Mucosa of descending colon (tissue), 3 donors: ENCODE data around the gene NHEJ1. TPM values are rescaled to one million over a fixed set of nuclear protein-coding genes. Genes with fewer than 3 reads are reported as not detected.

Experiments used
- ATAC-seq: fragments of 200-7000 bp; cut with Tn5 transposase; one replicate; pipeline ENCODE4 v1.9.1; 2020; ENCODE audit warnings: mild to moderate bottlenecking, moderate library complexity
- DNase-seq, 3 donors: peaks; one replicate each; pipeline ENCODE4 v3.0.0-alpha.2; 2020
- H3K36me3 ChIP-seq: fragments of 200-600 bp; one replicate; pipeline ENCODE4 v1.8.0; 2021; ENCODE audit warnings: low read depth, mild to moderate bottlenecking
- H3K4me1 ChIP-seq: fragments of 200-600 bp; one replicate; pipeline ENCODE4 v1.8.0; 2021; ENCODE audit warnings: low read depth, mild to moderate bottlenecking
- H3K4me3 ChIP-seq: fragments of 200-600 bp; one replicate; pipeline ENCODE4 v1.8.0; 2021; ENCODE audit warnings: mild to moderate bottlenecking
- H3K9me3 ChIP-seq: fragments of 200-600 bp; one replicate; pipeline ENCODE4 v1.8.0; 2021; ENCODE audit warnings: mild to moderate bottlenecking
- CTCF ChIP-seq: fragments of 200-600 bp; IDR thresholded peaks from one replicate; pipeline ENCODE4 v1.8.0; 2022; ENCODE audit warnings: antibody characterized with exemption, mild to moderate bottlenecking
- intact Hi-C, 2 donors: fragments of 100-400 bp; cut with DNase I in 1 of 2; cut with micrococcal nuclease in 1 of 2; formaldehyde crosslinking; loops; one replicate each; pipeline versions ENCODE4 v1.11.0 to v1.11.1; 2022; cut with DNase I, micrococcal nuclease
- long read RNA-seq, 2 donors: library from polyadenylated mRNA; unstranded; transcript quantifications; one replicate each; pipeline ENCODE4 v2.0.0, GENCODE V29; 2019 to 2021
- total RNA-seq, 3 donors: library from RNA; stranded (reverse); fragmentation: NEBNext Ultra II Directional in 2 of 3; extraction: Animal tissue kit (Norgen Biotek cat#: 25700) in 2 of 3; gene quantifications; one replicate each; pipeline versions ENCODE4 v1.2.1 to v1.2.4, GENCODE V29; 2021 to 2023
- donor health status: DM: no; HTN: no; CAD: no; lungs with moderate emphysema.
- donor health status: DM: no; HTN: no; CAD: no.
- donor health status: DM: no; HTN: yes; CAD: no.

Gene NHEJ1
- total RNA-seq, result 10 to 100 TPM; 31.9 to 63.6 (median 41.7) TPM
- long read RNA-seq, donor 1, transcript NHEJ1-201 (8 exons, 2,094 nt), result major isoform, 19 of 27 reads
- long read RNA-seq, donor 1, partial matches to known transcripts, result 1 of 27 reads
- long read RNA-seq, donor 1, other reads (novel, unspliced or antisense), result 7 of 27 reads
- long read RNA-seq, donor 2, transcript NHEJ1-201 (8 exons, 2,094 nt), result major isoform, 32 of 47 reads
- long read RNA-seq, donor 2, partial matches to known transcripts, result 0 of 47 reads
- long read RNA-seq, donor 2, other reads (novel, unspliced or antisense), result 14 of 47 reads

GRCh38 chr2:219160186-219161017, at the start of gene NHEJ1:
NHEJ1 (minus strand) TSS chr2:219160815; CDS start chr2:219158362, 2,453 bp downstream.
- peak; percentile 96 for ATAC-seq
- H3K4me3 ChIP-seq, result peak within 1 kb of the TSS; percentile 31
- peak; percentile 98 for TF ChIP-seq CTCF
- H3K36me3 ChIP-seq, result no peaks in the 10 kb centered on the region
- intact Hi-C loops, result loop anchor here (5.0 to 10.0 kb wide), 3 partner anchors 54 to 144 kb away; partner anchors contain the start of genes ABCB6 (in 1 of the 2) and PTPRN (in 1 of the 2)
- peaks cover 5% of the 10 kb centered on the region for H3K4me1 ChIP-seq
- peak; percentile 98 to 100 (median 99) for DNase-seq
- no peaks in the 10 kb centered on the region for H3K9me3 ChIP-seq

GRCh38 chr2:219209236-219210195, 48.9 kb upstream of the NHEJ1 start:
- DNase-seq (no peak), ATAC-seq (no peak)
- Histone ChIP-seq H3K9me3 (no peaks in the 10 kb centered on the region), H3K36me3 (no peaks in the 10 kb centered on the region), H3K4me1 (peaks cover 14% of the 10 kb centered on the region), H3K4me3 (no peak overlapping the region)
- intact Hi-C loops, result loop anchor here in 1 of 2 donors (10.0 kb wide), 1 partner anchor 45 kb away; the partner anchor contains the start of gene NHEJ1
- no peak for TF ChIP-seq CTCF

GRCh38 chr2:219207884-219208740, 47.5 kb upstream of the NHEJ1 start:
- Histone ChIP-seq H3K4me3 (no peak overlapping the region), H3K9me3 (no peaks in the 10 kb centered on the region), H3K4me1 (peaks cover 14% of the 10 kb centered on the region), H3K36me3 (no peaks in the 10 kb centered on the region)
- TF ChIP-seq CTCF, result no peak
- ATAC-seq, result no peak
- intact Hi-C loops, result no loop called here
- no peak for DNase-seq

GRCh38 chr2:219207134-219207883, 46.7 kb upstream of the NHEJ1 start:
- H3K4me1 ChIP-seq, result peaks cover 14% of the 10 kb centered on the region
- intact Hi-C loops, result no loop called here
- H3K9me3 ChIP-seq, result no peaks in the 10 kb centered on the region
- ATAC-seq (no peak), DNase-seq (no peak)
- no peaks in the 10 kb centered on the region for H3K36me3 ChIP-seq
- TF ChIP-seq CTCF, result no peak
- H3K4me3 ChIP-seq, result peak overlapping the region; percentile 44
